ENCODE measurements around the gene FAF1. TPM values are rescaled to one million over a fixed set of nuclear protein-coding genes. Genes with fewer than 3 reads are reported as not detected.

Gene FAF1
- total RNA-seq, 1 experiment from 2014 or later: 109 TPM

DNA sequence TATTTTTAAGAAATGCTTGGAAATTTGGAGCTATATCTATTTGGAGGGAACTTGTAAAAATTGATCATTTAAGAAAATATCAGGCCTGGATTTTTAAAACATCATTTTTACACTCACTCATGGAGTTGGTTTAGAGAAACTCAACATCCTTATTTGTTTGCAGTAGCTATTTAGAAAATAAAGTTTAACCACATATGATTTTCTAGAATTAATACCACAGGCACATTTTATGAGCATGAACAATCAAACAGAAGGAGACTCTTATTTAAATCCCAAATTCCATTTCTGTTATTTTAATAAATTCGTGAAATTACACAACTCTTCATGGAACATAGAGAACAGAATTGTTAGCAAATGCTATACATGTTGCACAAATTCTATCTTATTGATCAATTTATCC lies 13.2 kb upstream of the FAF1 start:
- TF ChIP-seq, protein P1, sequence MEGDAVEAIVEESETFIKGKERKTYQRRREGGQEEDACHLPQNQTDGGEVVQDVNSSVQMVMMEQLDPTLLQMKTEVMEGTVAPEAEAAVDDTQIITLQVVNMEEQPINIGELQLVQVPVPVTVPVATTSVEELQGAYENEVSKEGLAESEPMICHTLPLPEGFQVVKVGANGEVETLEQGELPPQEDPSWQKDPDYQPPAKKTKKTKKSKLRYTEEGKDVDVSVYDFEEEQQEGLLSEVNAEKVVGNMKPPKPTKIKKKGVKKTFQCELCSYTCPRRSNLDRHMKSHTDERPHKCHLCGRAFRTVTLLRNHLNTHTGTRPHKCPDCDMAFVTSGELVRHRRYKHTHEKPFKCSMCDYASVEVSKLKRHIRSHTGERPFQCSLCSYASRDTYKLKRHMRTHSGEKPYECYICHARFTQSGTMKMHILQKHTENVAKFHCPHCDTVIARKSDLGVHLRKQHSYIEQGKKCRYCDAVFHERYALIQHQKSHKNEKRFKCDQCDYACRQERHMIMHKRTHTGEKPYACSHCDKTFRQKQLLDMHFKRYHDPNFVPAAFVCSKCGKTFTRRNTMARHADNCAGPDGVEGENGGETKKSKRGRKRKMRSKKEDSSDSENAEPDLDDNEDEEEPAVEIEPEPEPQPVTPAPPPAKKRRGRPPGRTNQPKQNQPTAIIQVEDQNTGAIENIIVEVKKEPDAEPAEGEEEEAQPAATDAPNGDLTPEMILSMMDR (conservative IDR thresholded peaks at IDR 0.05; ENCODE audit: low read depth, low read length): no peak
- no peak for TF ChIP-seq EZH2 (IDR thresholded peaks at IDR 0.05; ENCODE audit: borderline replicate concordance, low read depth, low read length, poor library complexity, severe bottlenecking)
- H3K27me3 ChIP-seq (replicated peaks; ENCODE audit: insufficient read depth, low read depth, low read length, poor library complexity): no peaks in the 10 kb centered on the region
- H3K4me3 ChIP-seq (ENCODE audit: low read depth, low read length, poor library complexity, severe bottlenecking): peak overlapping the region; percentile 92
- no TSS peak for BruUV-seq (replicated peaks)
- peak overlapping the region; percentile 63 for H3K27ac ChIP-seq (ENCODE audit: low read depth, low read length, poor library complexity, severe bottlenecking)
- H3K36me3 ChIP-seq (ENCODE audit: insufficient read depth, low read length, poor library complexity, severe bottlenecking): peaks cover 19% of the 10 kb centered on the region
- CTCF ChIA-PET: no interaction called here
- H3K9me3 ChIP-seq (ENCODE audit: low read depth, low read length, poor library complexity, severe bottlenecking): no peaks in the 10 kb centered on the region
- intact Hi-C loops (cut with micrococcal nuclease; ENCODE audit: unreplicated experiment): no loop called here
- DNase-seq (ENCODE audit: low spot score): no peak
- H3K4me1 ChIP-seq (ENCODE audit: insufficient read depth, low read length, poor library complexity, severe bottlenecking): peaks cover 35% of the 10 kb centered on the region
- POLR2A ChIA-PET (ENCODE audit: low non-redundant PET): no interaction called here

DNA sequence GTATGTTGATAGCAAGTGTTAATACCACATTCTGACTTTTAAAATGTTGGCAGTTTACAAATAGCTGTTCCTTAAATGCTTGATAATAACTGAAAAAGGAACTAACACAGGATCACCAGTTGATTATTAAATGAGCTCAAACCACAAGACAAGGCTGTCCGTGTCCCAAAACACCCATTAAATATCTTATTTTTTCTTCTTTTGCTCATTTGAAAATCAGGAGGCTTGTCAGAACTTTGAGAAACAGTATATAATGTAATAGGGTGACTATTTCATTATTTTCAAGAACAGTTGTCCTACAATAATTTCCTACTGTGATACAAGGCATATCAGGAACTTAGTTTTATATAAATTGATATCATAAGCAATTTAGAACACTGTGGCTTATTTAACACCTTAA lies 12.7 kb upstream of the FAF1 start:
- intact Hi-C loops (cut with micrococcal nuclease; ENCODE audit: unreplicated experiment): no loop called here
- peaks cover 19% of the 10 kb centered on the region for H3K36me3 ChIP-seq (ENCODE audit: insufficient read depth, low read length, poor library complexity, severe bottlenecking)
- no peaks in the 10 kb centered on the region for H3K27me3 ChIP-seq (replicated peaks; ENCODE audit: insufficient read depth, low read depth, low read length, poor library complexity)
- BruUV-seq (replicated peaks): no TSS peak
- no peaks in the 10 kb centered on the region for H3K9me3 ChIP-seq (ENCODE audit: low read depth, low read length, poor library complexity, severe bottlenecking)
- ChIA-PET CTCF (no interaction called here), POLR2A (ENCODE audit: low non-redundant PET) (no interaction called here)
- peak overlapping the region; percentile 63 for H3K27ac ChIP-seq (ENCODE audit: low read depth, low read length, poor library complexity, severe bottlenecking)
- no peak for DNase-seq (ENCODE audit: low spot score)
- TF ChIP-seq, protein P1 (conservative IDR thresholded peaks at IDR 0.05; ENCODE audit: low read depth, low read length): no peak
- no peak for TF ChIP-seq EZH2 (IDR thresholded peaks at IDR 0.05; ENCODE audit: borderline replicate concordance, low read depth, low read length, poor library complexity, severe bottlenecking)
- H3K4me1 ChIP-seq (ENCODE audit: insufficient read depth, low read length, poor library complexity, severe bottlenecking): peaks cover 35% of the 10 kb centered on the region
- peak overlapping the region; percentile 92 for H3K4me3 ChIP-seq (ENCODE audit: low read depth, low read length, poor library complexity, severe bottlenecking)

DNA sequence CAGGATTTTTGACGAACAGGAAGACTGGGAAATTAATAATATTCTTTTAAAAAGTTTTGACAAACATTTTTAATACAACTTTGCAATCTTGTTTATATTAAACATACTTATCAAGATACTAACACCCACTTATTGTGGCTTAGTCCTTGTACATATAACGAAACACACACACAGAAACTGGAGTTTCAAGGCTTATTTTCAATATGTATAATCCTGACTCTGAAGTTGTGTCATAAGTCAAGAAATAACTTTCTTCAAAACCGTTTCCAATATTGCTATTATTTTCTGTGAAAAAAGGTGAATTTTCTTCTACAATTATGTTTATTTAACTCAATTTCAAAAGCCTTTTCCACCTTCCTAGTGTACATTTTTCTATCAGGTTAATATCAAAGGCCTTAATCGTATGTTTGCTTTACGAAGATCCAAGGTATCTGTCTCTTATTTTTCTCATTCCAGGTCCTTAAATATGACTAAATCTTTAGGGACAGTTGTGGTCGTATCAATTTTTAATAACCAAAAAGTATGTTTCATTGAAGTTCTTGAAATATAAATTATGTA lies 11.8 kb upstream of the FAF1 start:
- no peaks in the 10 kb centered on the region for H3K27me3 ChIP-seq (replicated peaks; ENCODE audit: insufficient read depth, low read depth, low read length, poor library complexity)
- peak overlapping the region; percentile 97 for H3K27ac ChIP-seq (ENCODE audit: low read depth, low read length, poor library complexity, severe bottlenecking)
- H3K9me3 ChIP-seq (ENCODE audit: low read depth, low read length, poor library complexity, severe bottlenecking): no peaks in the 10 kb centered on the region
- H3K36me3 ChIP-seq (ENCODE audit: insufficient read depth, low read length, poor library complexity, severe bottlenecking): peaks cover 19% of the 10 kb centered on the region
- H3K4me3 ChIP-seq (ENCODE audit: low read depth, low read length, poor library complexity, severe bottlenecking): peak overlapping the region; percentile 92
- BruUV-seq (replicated peaks): no TSS peak
- DNase-seq (ENCODE audit: low spot score): no peak
- no peak for TF ChIP-seq EZH2 (IDR thresholded peaks at IDR 0.05; ENCODE audit: borderline replicate concordance, low read depth, low read length, poor library complexity, severe bottlenecking)
- TF ChIP-seq, protein P1 (conservative IDR thresholded peaks at IDR 0.05; ENCODE audit: low read depth, low read length): no peak
- ChIA-PET CTCF (interaction anchor here (0.8 kb wide), 1 partner anchor 12 kb away, joined by 3 read pairs; the partner anchor contains the start of gene FAF1), POLR2A (ENCODE audit: low non-redundant PET) (no interaction called here)
- intact Hi-C loops (cut with micrococcal nuclease; ENCODE audit: unreplicated experiment): no loop called here
- H3K4me1 ChIP-seq (ENCODE audit: insufficient read depth, low read length, poor library complexity, severe bottlenecking): peaks cover 44% of the 10 kb centered on the region
